Astrocyte (in vitro differentiated cells and primary cell): Measurements from ENCODE around the gene PABPC1L.

Source experiments
- CTCF ChIP-seq: IDR thresholded peaks from 2 replicates; pipeline ENCODE4 v1.5.1; 2011; ENCODE audit warnings: low read depth, mild to moderate bottlenecking, inconsistent platforms, low read length, moderate library complexity; ENCODE audit not compliant: insufficient read depth
- EZH2 ChIP-seq: IDR thresholded peaks from 2 replicates; pipeline ENCODE4 v1.6.1; 2012; ENCODE audit warnings: mild to moderate bottlenecking, low read length, inconsistent platforms; ENCODE audit not compliant: insufficient read depth

DNA sequence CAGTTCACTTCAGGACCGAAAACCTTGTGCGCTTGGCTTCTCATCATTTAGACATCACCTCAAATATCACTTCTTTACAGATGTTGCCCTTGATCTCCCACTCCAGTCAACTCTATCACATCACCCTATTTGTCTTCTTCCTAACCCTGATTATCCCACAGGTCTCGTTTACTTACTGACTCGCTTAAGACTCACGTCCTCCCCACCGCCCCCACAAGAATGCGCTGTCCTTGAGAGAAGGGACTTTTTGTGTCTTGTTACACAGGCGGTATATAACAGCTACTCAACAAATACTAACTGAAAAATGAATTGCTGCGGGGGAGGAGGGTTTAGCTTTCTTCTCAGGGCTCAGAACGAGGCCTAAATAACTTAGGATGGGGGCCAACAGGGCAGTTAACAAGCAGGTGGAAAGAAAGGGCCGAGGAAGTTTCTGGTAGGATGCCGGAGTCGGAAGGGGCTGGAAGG lies 49.8 kb downstream of the PABPC1L start:
- TF ChIP-seq CTCF (no peak), EZH2 (no peak)
